ENCODE measurements around the gene SLC24A4. TPM values are rescaled to one million over a fixed set of nuclear protein-coding genes. Genes with fewer than 3 reads are reported as not detected.

The SLC24A4 gene
- total RNA-seq, 1 donor from 2014 or later = not detected

- H3K27me3 ChIP-seq (ENCODE audit: control insufficient read depth, insufficient read depth, low read length) = peaks cover 7% of the 10 kb centered on the region
- no peak for TF ChIP-seq CTCF (IDR thresholded peaks at IDR 0.05; ENCODE audit: insufficient read depth, low read length, poor library complexity, severe bottlenecking)
- no peak overlapping the region for H3K4me3 ChIP-seq (ENCODE audit: low read depth, low read length)
Observed at GRCh38 chr14:92356677-92357076, 33.7 kb downstream of the SLC24A4 start.

DNA sequence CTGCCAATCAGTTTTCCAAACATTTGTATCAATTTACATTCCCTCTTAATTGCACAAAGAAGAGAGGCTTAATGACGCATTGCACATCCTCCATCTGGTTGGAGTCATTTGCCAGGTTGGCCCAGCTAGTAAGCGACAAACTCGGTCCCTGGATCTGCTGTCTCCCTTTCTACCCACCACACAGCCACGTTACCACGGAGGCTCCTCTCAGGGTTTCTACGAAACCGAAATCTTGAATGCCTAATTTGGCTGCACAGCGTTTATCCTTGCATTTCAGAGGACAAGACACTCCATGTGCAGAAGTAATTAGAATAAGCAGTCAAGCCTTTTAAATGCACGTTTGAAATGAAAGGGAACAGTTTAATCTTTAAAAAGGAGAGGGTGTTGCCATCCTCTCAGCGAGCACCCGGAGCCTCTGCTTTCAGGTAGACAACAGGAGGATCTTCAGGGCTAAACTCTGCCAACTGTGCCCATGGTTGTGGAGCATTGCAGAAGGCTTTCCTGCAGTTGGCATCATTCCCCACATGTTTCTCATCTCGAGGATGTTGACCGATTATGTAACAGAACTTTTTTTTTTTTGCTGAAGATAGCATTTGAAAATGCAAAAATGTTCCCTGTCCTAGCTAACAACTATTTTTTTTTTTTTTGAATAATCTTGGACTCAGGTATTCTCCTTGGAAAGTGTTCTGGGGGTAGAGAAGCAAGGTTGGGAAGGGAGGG lies 37.8 kb downstream of the SLC24A4 start:
- Histone ChIP-seq H3K27me3 (ENCODE audit: control insufficient read depth, insufficient read depth, low read length) (peaks cover 6% of the 10 kb centered on the region), H3K36me3 (ENCODE audit: control insufficient read depth, insufficient read depth, low read length) (no peaks in the 10 kb centered on the region), H3K4me3 (ENCODE audit: low read depth, low read length) (no peak overlapping the region)
- TF ChIP-seq CTCF (IDR thresholded peaks at IDR 0.05; ENCODE audit: insufficient read depth, low read length, poor library complexity, severe bottlenecking) = no peak
- DNase-seq (ENCODE audit: low read depth) = no peak

More at GRCh38 chr14:92356677-92357076, 33.7 kb downstream of the SLC24A4 start:
- no peak for DNase-seq (ENCODE audit: low read depth)
- no peaks in the 10 kb centered on the region for H3K36me3 ChIP-seq (ENCODE audit: control insufficient read depth, insufficient read depth, low read length)

GRCh38 chr14:92362781-92363235 lies 39.8 kb downstream of the SLC24A4 start:
- peak; percentile 21 for DNase-seq (ENCODE audit: low read depth)
- no peaks in the 10 kb centered on the region for H3K36me3 ChIP-seq (ENCODE audit: control insufficient read depth, insufficient read depth, low read length)
- no peak overlapping the region for H3K4me3 ChIP-seq (ENCODE audit: low read depth, low read length)
- no peak for TF ChIP-seq CTCF (IDR thresholded peaks at IDR 0.05; ENCODE audit: insufficient read depth, low read length, poor library complexity, severe bottlenecking)
- peaks cover 6% of the 10 kb centered on the region for H3K27me3 ChIP-seq (ENCODE audit: control insufficient read depth, insufficient read depth, low read length)

- no peaks in the 10 kb centered on the region for H3K36me3 ChIP-seq (ENCODE audit: control insufficient read depth, insufficient read depth, low read length)
- DNase-seq (ENCODE audit: low read depth) = no peak
- no peak overlapping the region for H3K4me3 ChIP-seq (ENCODE audit: low read depth, low read length)
- no peak for TF ChIP-seq CTCF (IDR thresholded peaks at IDR 0.05; ENCODE audit: insufficient read depth, low read length, poor library complexity, severe bottlenecking)
- H3K27me3 ChIP-seq (ENCODE audit: control insufficient read depth, insufficient read depth, low read length) = peaks cover 6% of the 10 kb centered on the region
Observed at GRCh38 chr14:92366237-92366636, 43.3 kb downstream of the SLC24A4 start.

GRCh38 chr14:92368001-92368400 lies 45.0 kb downstream of the SLC24A4 start:
- Histone ChIP-seq H3K36me3 (ENCODE audit: control insufficient read depth, insufficient read depth, low read length) (no peaks in the 10 kb centered on the region), H3K4me3 (ENCODE audit: low read depth, low read length) (no peak overlapping the region), H3K27me3 (ENCODE audit: control insufficient read depth, insufficient read depth, low read length) (peaks cover 6% of the 10 kb centered on the region)
- DNase-seq (ENCODE audit: low read depth) = no peak
- no peak for TF ChIP-seq CTCF (IDR thresholded peaks at IDR 0.05; ENCODE audit: insufficient read depth, low read length, poor library complexity, severe bottlenecking)

DNA sequence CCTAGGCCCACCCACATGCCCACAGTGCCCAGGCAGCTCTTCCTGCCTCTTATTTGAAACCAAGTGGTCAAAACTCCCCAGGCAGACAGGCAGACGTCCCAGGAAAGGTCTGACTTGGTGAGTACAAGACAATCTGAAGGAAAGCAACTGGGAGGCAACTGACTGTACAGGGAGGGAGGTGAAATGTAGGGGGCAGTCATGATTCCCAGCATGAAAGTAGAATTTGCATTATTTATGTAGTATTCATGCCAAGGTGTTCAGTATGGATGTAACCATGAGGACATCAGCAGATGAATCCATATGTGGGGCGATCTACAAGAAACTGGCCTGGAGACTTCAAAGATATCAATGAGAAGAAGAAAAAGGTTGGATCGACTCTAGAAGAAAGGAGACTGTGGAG lies 46.1 kb downstream of the SLC24A4 start:
- H3K36me3 ChIP-seq (ENCODE audit: control insufficient read depth, insufficient read depth, low read length) = no peaks in the 10 kb centered on the region
- peaks cover 6% of the 10 kb centered on the region for H3K27me3 ChIP-seq (ENCODE audit: control insufficient read depth, insufficient read depth, low read length)
- no peak for TF ChIP-seq CTCF (IDR thresholded peaks at IDR 0.05; ENCODE audit: insufficient read depth, low read length, poor library complexity, severe bottlenecking)
- DNase-seq (ENCODE audit: low read depth) = no peak
- H3K4me3 ChIP-seq (ENCODE audit: low read depth, low read length) = no peak overlapping the region

All from kidney epithelial cell (primary cell).